Transverse colon (tissue), 4 donors: Measurements from ENCODE around the gene LDLRAP1. TPM values are rescaled to one million over a fixed set of nuclear protein-coding genes. Genes with fewer than 3 reads are reported as not detected.

Experiments
- DNase-seq: peaks from one replicate; pipeline ENCODE4 v3.0.0-alpha.2; 2019
- H3K27ac ChIP-seq, 4 donors: fragments of 200-600 bp; sonication (generic); 2 replicates each; pipeline ENCODE4 v1.5.1; 2016 to 2018; ENCODE audit warnings: inconsistent platforms in 4 of 4
- H3K27me3 ChIP-seq: fragments of 200-600 bp; sonication (generic); 2 replicates; pipeline ENCODE4 v1.5.1; 2017; ENCODE audit warnings: inconsistent platforms
- H3K36me3 ChIP-seq, 4 donors: fragments of 200-600 bp; sonication (generic); 2 replicates each; pipeline ENCODE4 v1.5.1; 2017 to 2019; ENCODE audit warnings: inconsistent platforms in 4 of 4
- H3K4me1 ChIP-seq, 4 donors: fragments of 200-600 bp; sonication (generic); 2 replicates each; pipeline ENCODE4 v1.5.1; 2017 to 2020; ENCODE audit warnings: inconsistent platforms in 4 of 4
- H3K4me3 ChIP-seq, 4 donors: fragments of 200-600 bp; sonication (generic); 1 replicate in 1 of 4; 2 replicates in 3 of 4; pipeline versions ENCODE4 v1.5.1 to v1.6.1; 2017 to 2019; ENCODE audit warnings: inconsistent platforms in 4 of 4
- H3K9me3 ChIP-seq, 2 donors: fragments of 200-600 bp; sonication (generic); 2 replicates each; pipeline ENCODE4 v1.5.1; 2017 to 2019; ENCODE audit warnings: inconsistent platforms in 2 of 2
- CTCF ChIP-seq, 5 experiments: fragments of 200-600 bp in 3 of 5; fragments of 450-650 bp in 2 of 5; sonication (generic) in 3 of 5; IDR thresholded peaks; 1 replicate in 2 of 5; 2 replicates in 3 of 5; pipeline ENCODE4 v1.5.1; 2016 to 2017; ENCODE audit warnings: antibody characterized with exemption in 5 of 5, inconsistent platforms in 3 of 5, mild to moderate bottlenecking in 2 of 5, moderate library complexity in 1 of 5
- EP300 ChIP-seq: sonication (generic); formaldehyde crosslinking; IDR thresholded peaks from one replicate; pipeline ENCODE4 v1.6.1; 2017; ENCODE audit warnings: antibody characterized with exemption, low read depth
- POLR2A ChIP-seq: fragments of 450-650 bp; IDR thresholded peaks from one replicate; pipeline ENCODE4 v1.6.1; 2016; ENCODE audit warnings: antibody characterized with exemption, mild to moderate bottlenecking, moderate library complexity
- POLR2AphosphoS5 ChIP-seq, 3 donors: sonication (generic); formaldehyde crosslinking; IDR thresholded peaks; one replicate each; pipeline ENCODE4 v1.6.1; 2016; ENCODE audit warnings: antibody characterized with exemption in 3 of 3
- WGBS, 2 donors: methylation state at CpG; one replicate each; pipeline ENCODE4 v1.1.5; 2018; ENCODE audit warnings: low coverage in 1 of 2; 5-methylcytosine and 5-hydroxymethylcytosine counted together
- in situ Hi-C, 4 donors: fragments of 200-750 bp; cut with MboI; loops; one replicate each; pipeline versions ENCODE4 v1.15.0 to v1.15.1; 2017; ENCODE audit warnings: low sequenced_read_pairs in 3 of 4, low pct_ligation_motif_present in 1 of 4, low pct_unique_long_range_greater_than_20kb in 1 of 4
- intact Hi-C: fragments of 100-400 bp; cut with DNase I; formaldehyde crosslinking; loops from one replicate; pipeline ENCODE4 v1.15.1; 2023; ENCODE audit warnings: low total_unique reads
- total RNA-seq, 4 donors: library from RNA; depleted of rRNA; stranded (reverse); fragments of >200 nt; gene quantifications; one replicate each; pipeline ENCODE4 v1.1.0, GENCODE V29; 2016

The LDLRAP1 gene
- total RNA-seq, 4 donors from 2014 or later = 24.9 to 75.6 (median 37.8) TPM

- peak within 1 kb of the TSS; percentile 69 to 97 (median 90) for H3K4me3 ChIP-seq
- TF ChIP-seq CTCF (IDR thresholded peaks at IDR 0.05) = peak; percentile 40 to 61 (median 55)
- TF ChIP-seq POLR2AphosphoS5 (IDR thresholded peaks at IDR 0.05) = no peak
- in situ Hi-C loops = loop anchor here in 3 of 4 donors (10.0 to 25.0 kb wide), 2 partner anchors 171 to 178 kb away; no protein-coding TSS in a partner anchor
These were observed 72.9 kb downstream of the LDLRAP1 start, which contains the start of gene MAN1C1 for GRCh38 chr1:25616095-25616986. TSS of gene MAN1C1 (plus strand) at chr1:25616791. CDS start at chr1:25617798, 1,007 bp downstream.

DNA sequence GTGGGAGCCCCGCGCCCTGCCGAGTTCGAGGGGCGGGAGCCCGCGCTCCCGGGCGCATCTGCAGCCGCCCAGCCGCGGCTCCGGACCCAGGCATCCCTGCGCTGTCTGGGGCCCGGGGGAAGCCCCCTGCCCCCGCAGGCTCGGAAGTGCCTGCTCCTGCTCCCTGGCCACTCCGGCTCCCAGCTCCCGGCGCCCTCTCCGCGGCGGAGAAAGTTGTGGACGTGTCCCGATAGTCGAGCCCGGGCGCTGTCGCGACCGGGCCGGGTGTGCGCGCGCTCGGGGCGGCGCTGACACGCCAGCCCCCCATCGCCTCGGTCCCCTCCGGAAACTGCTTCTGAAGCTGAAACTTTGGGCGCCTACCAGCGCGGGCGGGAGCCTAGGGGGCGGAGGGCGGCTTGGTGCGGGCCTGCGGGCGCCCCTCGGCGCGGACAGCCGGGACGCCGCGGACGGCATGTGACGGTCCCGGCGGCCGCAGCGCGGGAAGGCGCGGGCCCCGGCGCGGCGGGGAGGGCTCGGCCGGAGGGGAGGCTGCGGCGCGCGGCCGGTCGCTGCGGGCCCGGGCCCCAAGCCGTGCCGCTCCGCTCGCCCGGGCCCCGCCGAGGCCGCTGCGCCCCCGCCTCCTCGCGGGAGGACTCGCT lies 73.7 kb downstream of the LDLRAP1 start:
- Histone ChIP-seq H3K4me1 (peaks cover 9 to 45% (median 26%) of the 10 kb centered on the region in 4 donors), H3K36me3 (no peaks in the 10 kb centered on the region), H3K4me3 (peak overlapping the region; percentile 69 to 97 (median 90)), H3K9me3 (no peaks in the 10 kb centered on the region), H3K27ac (peak overlapping the region; percentile 75 to 85 (median 80)), H3K27me3 (peaks cover 20% of the 10 kb centered on the region)
- WGBS, 2 donors = 0% methylated on average over 82 of the region's 94 CpGs; no CpG with 5 or more reads in 1 of the 2 donors
- no peak for TF ChIP-seq EP300
- TF ChIP-seq POLR2AphosphoS5 (IDR thresholded peaks at IDR 0.05) = no peak
- no peak for TF ChIP-seq CTCF (IDR thresholded peaks at IDR 0.05)
- intact Hi-C loops = loop anchor here (2.0 to 5.0 kb wide), 2 partner anchors 78 to 125 kb away; no protein-coding TSS in a partner anchor
- no peak for DNase-seq
- in situ Hi-C loops = loop anchor here in 3 of 4 donors (10.0 to 25.0 kb wide), 2 partner anchors 170 to 178 kb away; no protein-coding TSS in a partner anchor

More at GRCh38 chr1:25616095-25616986, 72.9 kb downstream of the LDLRAP1 start, which contains the start of gene MAN1C1:
- Histone ChIP-seq H3K27me3 (peaks cover 24% of the 10 kb centered on the region), H3K36me3 (no peaks in the 10 kb centered on the region), H3K4me1 (peaks cover 9 to 39% (median 26%) of the 10 kb centered on the region in 4 donors), H3K9me3 (no peaks in the 10 kb centered on the region), H3K27ac (peak within 1 kb of the TSS; percentile 75 to 90 (median 82))
- WGBS, 2 donors = 1% methylated on average over 52 of the region's 116 CpGs; no CpG with 5 or more reads in 1 of the 2 donors
- peak; percentile 87 for DNase-seq
- intact Hi-C loops = loop anchor here (2.0 to 5.0 kb wide), 2 partner anchors 78 to 126 kb away; no protein-coding TSS in a partner anchor

DNA sequence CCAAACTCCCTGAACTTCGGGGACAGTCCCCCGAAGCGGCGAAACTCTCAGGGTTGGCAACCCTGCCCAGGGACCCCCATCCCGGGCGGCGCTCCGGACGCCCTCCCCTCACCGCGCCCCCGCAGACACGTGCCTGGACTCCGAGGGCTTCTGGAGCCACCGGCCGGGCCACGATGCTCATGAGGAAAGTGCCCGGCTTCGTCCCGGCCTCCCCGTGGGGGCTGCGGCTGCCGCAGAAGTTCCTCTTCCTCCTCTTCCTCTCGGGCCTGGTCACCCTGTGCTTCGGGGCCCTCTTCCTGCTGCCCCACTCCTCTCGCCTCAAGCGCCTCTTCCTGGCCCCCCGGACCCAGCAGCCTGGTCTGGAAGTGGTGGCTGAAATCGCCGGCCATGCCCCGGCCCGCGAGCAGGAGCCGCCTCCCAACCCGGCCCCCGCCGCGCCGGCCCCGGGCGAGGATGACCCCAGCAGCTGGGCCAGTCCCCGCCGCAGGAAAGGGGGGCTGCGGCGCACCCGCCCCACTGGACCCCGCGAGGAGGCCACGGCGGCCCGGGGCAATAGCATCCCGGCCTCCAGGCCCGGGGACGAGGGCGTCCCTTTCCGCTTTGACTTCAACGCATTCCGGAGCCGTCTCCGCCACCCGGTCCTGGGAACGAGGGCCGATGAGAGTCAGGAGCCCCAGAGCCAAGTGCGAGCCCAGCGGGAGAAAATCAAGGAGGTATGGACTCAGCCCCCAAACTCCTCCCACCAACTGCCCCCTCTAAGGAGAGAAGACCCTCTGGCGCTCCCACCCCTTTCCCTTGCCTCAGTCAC lies 74.4 kb downstream of the LDLRAP1 start:
- Histone ChIP-seq H3K4me3 (peak overlapping the region; percentile 51 to 97 (median 76)), H3K9me3 (no peaks in the 10 kb centered on the region), H3K4me1 (peaks cover 9 to 45% (median 26%) of the 10 kb centered on the region in 4 donors), H3K36me3 (no peaks in the 10 kb centered on the region), H3K27ac (peak overlapping the region; percentile 61 to 76 (median 72)), H3K27me3 (peaks cover 16% of the 10 kb centered on the region)
- WGBS, 2 donors = 8% methylated on average over 52 of the region's 66 CpGs; no CpG with 5 or more reads in 1 of the 2 donors
- no peak for TF ChIP-seq POLR2A
- TF ChIP-seq EP300 = no peak
- no peak for TF ChIP-seq POLR2AphosphoS5 (IDR thresholded peaks at IDR 0.05)
- no peak for TF ChIP-seq CTCF (IDR thresholded peaks at IDR 0.05)
- intact Hi-C loops = loop anchor here (2.0 to 5.0 kb wide), 2 partner anchors 77 to 124 kb away; no protein-coding TSS in a partner anchor
- in situ Hi-C loops = loop anchor here in 3 of 4 donors (10.0 to 25.0 kb wide), 2 partner anchors 169 to 177 kb away; no protein-coding TSS in a partner anchor
- DNase-seq = no peak
